GM18507 (cell line): ENCODE measurements around the gene RRP9.
A peak's percentile ranks its signal among the peaks of the same experiment; 100 is the strongest.
"Not testable (repeated sequence)": the region's sequence is repeated elsewhere in the genome, so short reads cannot be mapped to it uniquely, and the experiment has no call there.

Source experiments
- DNase-seq: peaks from one replicate; pipeline ENCODE4 v3.0.0; 2011; ENCODE audit warnings: low read depth; ENCODE audit not compliant: insufficient read length; ENCODE audit errors: extremely low spot score
- FAIRE-seq: peaks from 2 replicates; lab custom pipeline; 2011; peaks lifted over from hg19 to GRCh38; lab: Jason Lieb, UNC

RRP9 gene

DNA sequence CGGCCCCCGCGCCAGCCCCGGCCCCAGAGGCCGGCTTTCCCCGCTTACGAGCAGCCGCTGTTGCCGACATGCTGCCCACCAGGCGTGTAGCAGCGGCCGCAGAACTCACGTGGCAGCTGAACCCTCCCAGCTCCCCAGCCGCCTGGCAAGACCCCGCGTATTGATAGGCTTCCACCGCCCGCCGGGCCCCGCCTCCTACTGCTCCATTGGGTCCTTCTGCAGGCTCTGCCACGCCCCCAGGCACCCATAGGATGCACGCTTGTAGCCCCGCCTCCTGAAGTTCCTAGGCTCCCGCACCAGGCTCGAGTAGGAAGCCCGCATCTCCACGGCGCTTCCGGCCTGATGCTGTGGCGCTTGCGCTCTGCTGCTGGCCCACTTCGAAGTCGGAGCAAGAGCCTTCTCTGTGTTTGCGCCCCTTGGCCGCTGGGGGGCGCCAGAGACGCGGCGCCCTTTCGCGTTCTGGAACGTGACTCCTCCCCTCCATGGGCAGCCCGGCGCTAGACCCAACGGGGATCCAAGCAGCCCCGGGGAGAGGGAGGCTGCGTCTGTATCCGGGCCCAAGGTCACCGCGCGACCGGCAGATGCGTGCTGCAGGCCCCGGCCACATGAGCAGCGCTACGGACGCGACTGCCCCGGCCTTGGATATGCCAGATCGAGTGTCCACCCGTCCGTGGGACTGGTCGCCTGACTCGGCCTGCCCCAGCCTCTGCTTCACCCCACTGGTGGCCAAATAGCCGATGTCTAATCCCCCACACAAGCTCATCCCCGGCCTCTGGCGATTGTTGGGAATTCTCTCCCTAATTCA lies at the start of gene RRP9, which contains the start of gene PARP3:
Gene RRP9, minus strand, starts transcription at position 107 of the 805 bp plus-strand sequence. Its CDS starts 37 bp downstream, at position 70.
Gene PARP3, plus strand, starts transcription at position 566 of the 805 bp plus-strand sequence. CDS start 993 bp downstream, outside the sequence.
- FAIRE-seq (peak; percentile 100), DNase-seq (peak; percentile 98)

DNA sequence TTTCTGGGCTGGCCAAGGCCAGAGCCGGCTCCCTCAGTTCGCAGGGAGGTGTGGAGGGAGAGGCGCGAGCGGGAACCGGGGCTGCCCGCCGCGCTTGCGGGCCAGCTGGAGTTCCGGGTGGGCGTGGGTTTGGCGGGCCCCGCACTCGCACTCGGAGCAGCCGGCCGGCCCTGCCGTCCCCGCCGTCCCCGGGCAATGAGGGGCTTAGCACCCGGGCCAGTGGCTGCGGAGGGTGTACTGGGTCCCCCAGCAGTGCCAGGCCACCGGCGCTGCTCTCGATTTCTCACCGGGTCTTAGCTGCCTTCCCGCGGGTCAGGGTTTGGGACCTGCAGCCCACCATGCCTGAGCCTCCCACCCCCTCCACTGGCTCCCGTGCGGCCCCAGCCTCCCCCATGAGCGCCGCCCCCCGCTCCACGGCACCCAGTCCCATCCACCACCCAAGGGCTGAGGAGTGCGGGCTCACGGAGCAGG lies 48.8 kb upstream of the RRP9 start:
- FAIRE-seq, DNase-seq: not testable (repeated sequence)

- FAIRE-seq (no peak), DNase-seq (no peak)
Observed at GRCh38 chr3:51988286-51989146, 46.8 kb upstream of the RRP9 start.

GRCh38 chr3:51987568-51987967 lies 45.9 kb upstream of the RRP9 start:
- no peak for FAIRE-seq

GRCh38 chr3:51986010-51986947 lies 44.6 kb upstream of the RRP9 start:
- FAIRE-seq (no peak), DNase-seq (no peak)

More at GRCh38 chr3:51987568-51987967, 45.9 kb upstream of the RRP9 start:
- DNase-seq: no peak

GRCh38 chr3:51985063-51985462 lies 43.4 kb upstream of the RRP9 start:
- DNase-seq (no peak), FAIRE-seq (no peak)

DNA sequence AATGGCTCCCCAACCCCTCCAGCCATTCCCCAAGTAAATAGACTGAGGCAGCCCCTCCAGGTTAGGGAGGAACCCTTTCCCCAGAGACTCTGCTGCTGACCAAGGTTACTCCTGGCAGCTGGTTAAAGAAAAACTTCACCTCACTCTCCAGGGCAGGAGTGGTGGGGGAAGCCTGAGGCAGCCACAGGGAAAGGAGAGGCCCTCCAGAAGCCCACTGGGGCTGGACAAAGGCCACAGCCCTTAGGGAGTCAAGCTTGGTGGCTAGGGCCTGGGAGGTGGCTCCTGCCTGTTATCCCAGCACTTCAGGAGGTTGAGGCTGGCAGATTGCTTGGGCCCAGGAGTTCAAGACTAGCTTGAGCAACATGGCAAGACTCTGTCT lies 42.6 kb upstream of the RRP9 start:
- FAIRE-seq (no peak), DNase-seq (no peak)

DNA sequence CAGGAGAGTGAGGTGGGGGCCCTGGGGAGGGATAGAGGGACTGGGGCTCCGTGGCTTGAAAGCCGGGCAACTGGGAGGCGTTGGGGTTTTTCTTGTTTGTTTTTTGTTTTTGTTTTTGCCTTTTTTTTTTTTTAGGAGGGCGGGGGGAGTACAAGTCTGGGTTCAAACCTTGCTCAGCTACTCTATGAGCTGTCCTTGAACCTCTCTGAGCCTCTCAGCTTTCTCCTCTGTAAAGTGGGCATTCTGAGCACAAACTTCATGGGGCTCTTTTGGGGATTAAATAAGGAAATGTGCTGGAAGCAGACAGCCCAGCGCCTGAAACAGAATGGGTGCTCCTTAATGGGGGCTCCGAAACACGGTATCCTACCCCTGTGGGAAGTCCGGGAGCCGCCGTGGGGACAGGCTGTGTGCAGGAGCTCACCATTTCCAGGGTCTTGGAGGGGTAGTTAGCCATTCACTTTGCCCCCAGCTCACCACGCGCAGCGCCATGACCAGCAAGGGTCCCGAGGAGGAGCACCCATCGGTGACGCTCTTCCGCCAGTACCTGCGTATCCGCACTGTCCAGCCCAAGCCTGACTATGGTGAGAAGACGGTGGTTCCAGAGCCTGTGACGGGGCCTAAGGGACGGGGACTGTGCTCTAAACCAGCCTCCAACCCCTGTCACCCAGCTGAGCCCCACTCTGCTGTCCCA lies 42.0 kb upstream of the RRP9 start:
- DNase-seq (no peak), FAIRE-seq (no peak)

DNA sequence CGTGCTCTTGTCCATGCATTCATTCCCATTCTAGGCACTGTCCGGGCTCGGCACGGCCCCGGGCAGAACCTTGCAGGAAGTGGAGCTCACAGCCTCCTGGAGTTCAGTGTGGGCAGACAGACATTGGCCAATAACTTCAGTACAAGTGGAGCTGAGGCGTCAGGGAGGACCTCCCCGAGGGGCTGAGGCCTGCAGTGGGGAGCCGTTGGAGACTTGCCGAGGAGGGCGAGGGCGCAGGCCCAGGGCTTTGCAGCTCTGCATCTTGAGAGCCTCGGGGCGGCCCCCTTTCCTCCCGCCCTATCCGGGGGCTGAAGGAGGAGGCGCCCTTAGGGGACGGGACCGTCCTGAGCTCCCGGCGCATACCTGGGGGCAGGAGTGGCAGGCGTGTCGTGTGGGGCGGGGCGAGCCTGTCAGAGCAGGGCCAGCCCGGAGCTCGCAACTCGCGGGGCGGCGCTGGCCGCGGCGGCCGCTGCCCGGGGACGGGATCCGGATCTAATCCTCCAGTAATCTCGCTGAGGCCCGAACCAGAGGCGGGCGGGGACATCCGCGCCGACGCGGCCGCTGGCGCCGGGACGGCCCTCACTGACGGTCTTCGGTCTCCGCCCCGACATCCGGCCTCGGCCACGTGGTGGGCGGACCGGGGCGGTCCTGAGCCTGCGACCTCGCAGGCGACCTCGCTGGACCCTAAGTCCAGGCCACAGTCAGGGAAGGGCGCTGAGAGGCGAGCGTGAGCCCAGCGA lies 41.3 kb upstream of the RRP9 start, which contains the start of gene ACY1:
Gene ACY1, plus strand, starts transcription at position 698 of the 740 bp plus-strand sequence. CDS start 530 bp downstream, outside the sequence.
- peak; percentile 93 for FAIRE-seq

DNA sequence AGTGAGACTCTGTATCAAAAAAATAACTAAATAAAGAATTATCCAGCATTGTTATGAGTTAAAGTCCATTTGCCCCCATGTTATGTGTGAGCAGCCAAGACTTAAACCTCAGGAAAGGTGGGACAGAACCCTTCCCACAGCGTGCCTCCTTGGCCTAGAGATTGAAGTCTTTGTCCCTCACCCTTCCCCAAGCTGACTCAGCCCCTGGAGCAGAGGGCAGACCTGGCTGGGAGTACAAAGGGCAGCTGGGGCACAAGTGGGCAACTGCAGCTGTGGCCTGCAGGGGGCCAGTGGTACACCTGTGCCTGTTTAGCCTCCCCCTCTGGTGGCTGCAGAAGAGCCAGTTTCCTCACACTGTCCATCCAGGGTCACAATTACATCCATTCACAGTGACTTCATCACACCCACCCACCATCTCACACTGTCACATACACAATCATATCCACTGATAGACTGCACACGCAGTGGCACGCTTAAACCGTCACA lies 40.7 kb upstream of the RRP9 start:
- FAIRE-seq (peak; percentile 86), DNase-seq (no peak)

More for the DNA sequence above, 41.3 kb upstream of the RRP9 start, which contains the start of gene ACY1:
- DNase-seq: peak; percentile 86

DNA sequence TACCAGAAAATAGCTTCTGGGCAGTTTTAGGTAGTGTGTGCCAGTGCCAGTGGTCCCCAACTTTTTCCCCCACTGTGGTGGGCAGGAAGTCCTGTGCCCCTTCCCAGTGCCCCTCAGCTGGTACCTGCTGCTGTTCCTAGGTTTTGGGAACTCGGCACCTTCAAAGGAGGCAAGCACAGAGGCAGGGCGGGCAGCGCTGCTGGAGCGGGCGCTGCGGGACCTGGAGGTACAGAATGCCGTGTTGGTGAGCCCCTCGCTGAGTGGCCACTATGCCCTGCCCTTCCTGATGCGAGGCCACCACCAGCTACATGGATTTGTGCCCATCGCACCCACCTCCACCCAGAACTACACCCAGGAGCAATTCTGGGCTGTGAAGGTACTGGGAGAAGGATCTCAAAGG lies 38.5 kb upstream of the RRP9 start:
- no peak for FAIRE-seq
- DNase-seq: no peak

GRCh38 chr3:51978143-51978502 lies 36.4 kb upstream of the RRP9 start:
- FAIRE-seq (no peak), DNase-seq (no peak)

GRCh38 chr3:51977446-51978142 lies 35.9 kb upstream of the RRP9 start:
- no peak for DNase-seq
- FAIRE-seq: no peak

DNA sequence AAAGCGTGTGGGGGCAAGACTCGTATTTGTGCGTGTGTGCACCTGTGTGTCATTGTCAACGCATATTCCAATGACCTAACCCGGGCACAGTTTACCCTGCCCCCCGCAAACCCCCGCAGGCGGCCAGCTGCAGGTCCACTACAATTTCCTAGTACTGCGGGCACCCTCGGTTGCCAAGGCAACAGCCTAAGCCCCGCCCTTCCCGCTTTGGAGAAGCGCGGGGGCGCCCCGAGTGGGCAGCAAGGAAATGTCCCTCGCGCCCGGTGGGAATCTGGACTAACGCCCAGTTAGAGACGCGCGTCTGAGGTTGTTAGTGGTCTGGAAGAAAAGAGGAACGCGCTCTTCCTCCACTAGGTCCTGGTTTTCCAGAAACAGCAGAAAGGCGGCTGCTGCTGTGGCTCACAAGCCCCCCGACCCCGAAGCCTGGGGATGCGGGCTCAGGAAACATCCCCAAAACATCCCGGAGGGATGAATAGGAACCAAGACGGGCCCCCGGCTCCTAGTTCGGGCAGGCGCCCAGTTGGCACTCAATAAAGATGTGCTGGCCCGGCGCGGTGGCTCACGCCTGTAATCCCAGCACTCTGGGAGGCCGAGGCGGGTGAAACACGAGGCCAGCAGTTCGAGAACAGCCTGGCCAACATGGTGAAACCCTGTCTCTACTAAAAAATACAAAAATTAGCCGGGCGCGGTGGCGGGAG lies 34.3 kb upstream of the RRP9 start:
- DNase-seq (no peak), FAIRE-seq (no peak)

DNA sequence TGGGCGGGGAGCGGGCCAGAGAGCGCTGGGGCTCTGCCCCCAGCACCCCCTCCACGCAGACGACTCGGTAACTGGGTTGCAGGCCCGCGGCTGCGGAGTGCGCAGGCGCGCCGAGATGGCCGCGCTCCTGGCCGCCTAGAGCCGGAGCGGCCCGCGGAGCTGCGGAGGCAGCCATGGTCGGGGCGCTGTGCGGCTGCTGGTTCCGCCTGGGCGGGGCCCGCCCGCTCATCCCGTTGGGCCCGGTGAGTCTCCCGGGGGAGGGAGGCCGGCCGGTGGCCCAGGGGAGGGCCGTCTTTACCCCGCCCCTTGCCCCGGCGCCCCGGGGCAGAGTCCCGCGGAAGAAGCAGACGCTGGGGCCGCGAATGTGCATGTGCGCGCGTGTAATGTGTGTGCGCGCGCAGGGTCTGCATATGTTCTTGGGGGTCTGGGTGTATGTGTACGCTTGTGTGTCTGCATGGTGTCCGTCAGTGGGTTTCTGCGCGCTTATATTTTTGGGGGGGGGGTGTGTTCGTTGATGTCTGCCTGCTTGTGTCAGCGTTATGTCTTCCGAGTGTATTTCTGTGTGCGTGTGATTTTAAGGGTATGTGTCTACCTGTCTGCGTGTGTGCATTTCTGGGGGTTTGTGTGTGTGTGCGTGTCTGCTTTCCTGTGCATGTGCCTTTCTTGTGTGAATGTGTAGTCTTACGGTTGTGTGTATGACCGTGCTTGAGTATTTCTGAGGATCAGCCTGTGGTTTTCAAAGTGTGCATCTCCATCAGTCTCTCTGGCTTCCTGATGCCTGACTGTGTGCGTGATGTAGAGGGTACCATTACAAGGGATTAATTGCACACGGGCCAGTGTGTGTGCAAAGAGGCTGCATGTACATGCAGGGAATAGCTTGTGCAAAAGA lies 33.5 kb upstream of the RRP9 start, which contains the start of gene ABHD14A:
Gene ABHD14A, plus strand, starts transcription at position 102 of the 889 bp plus-strand sequence. Its CDS starts 72 bp downstream, at position 174.
- DNase-seq (peak; percentile 84), FAIRE-seq (peak; percentile 84)
